Epithelial cell of proximal tubule (primary cell): ENCODE results near the gene CNNM2. TPM values are rescaled to one million over a fixed set of nuclear protein-coding genes. Genes with fewer than 3 reads are reported as not detected.

Source experiments
- DNase-seq: peaks from one replicate; pipeline ENCODE4 v3.0.0-alpha.2; 2011; ENCODE audit warnings: low read depth
- H3K4me3 ChIP-seq: 2 replicates; pipeline ENCODE4 v1.5.1; 2011; ENCODE audit warnings: low read depth, mild to moderate bottlenecking, low read length
- total RNA-seq: library from RNA; depleted of rRNA; stranded (reverse); fragments of >200 nt; gene quantifications from 2 replicates; pipeline ENCODE4 v1.2.3, GENCODE V29; 2015
- TF ChIP-seq, protein P1 (sequence below): conservative IDR thresholded peaks from 2 replicates; pipeline ENCODE4 v1.5.1; 2012; ENCODE audit warnings: low read depth, mild to moderate bottlenecking, low read length

The CNNM2 gene
- total RNA-seq, 1 donor from 2014 or later: 1.2 TPM

DNA sequence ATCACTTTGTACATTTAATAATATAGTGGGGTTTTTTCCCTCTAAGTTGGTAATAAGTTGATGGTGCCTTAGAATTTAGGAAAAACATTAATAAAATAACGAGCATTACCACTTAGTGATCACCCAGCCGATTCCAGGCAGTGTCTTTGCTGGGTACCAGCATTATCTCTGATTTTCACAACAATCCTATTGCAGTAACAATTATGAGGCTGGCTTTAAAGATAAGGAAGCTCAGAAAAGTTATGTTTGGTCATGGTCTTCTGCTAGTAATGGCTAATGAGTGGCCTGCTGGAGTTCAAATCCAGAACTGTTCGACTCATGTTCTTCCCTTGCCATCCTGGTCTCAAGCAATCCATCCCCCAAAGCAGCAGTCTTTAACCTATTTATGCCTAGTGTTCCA, 127.9 kb downstream of the CNNM2 start:
- TF ChIP-seq, protein P1, sequence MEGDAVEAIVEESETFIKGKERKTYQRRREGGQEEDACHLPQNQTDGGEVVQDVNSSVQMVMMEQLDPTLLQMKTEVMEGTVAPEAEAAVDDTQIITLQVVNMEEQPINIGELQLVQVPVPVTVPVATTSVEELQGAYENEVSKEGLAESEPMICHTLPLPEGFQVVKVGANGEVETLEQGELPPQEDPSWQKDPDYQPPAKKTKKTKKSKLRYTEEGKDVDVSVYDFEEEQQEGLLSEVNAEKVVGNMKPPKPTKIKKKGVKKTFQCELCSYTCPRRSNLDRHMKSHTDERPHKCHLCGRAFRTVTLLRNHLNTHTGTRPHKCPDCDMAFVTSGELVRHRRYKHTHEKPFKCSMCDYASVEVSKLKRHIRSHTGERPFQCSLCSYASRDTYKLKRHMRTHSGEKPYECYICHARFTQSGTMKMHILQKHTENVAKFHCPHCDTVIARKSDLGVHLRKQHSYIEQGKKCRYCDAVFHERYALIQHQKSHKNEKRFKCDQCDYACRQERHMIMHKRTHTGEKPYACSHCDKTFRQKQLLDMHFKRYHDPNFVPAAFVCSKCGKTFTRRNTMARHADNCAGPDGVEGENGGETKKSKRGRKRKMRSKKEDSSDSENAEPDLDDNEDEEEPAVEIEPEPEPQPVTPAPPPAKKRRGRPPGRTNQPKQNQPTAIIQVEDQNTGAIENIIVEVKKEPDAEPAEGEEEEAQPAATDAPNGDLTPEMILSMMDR: no peak
- no peak overlapping the region for H3K4me3 ChIP-seq
- no peak for DNase-seq

- TF ChIP-seq, protein P1: no peak
- no peak for DNase-seq
- no peak overlapping the region for H3K4me3 ChIP-seq
Observed at GRCh38 chr10:103047381-103047780, 129.3 kb downstream of the CNNM2 start.

- TF ChIP-seq, protein P1: no peak
- no peak for DNase-seq
- H3K4me3 ChIP-seq: no peak overlapping the region
Observed at GRCh38 chr10:103049237-103049636, 131.1 kb downstream of the CNNM2 start.

GRCh38 chr10:103053659-103054581, 135.8 kb downstream of the CNNM2 start:
- DNase-seq: peak; percentile 37
- TF ChIP-seq, protein P1: peak; percentile 63
- H3K4me3 ChIP-seq: peak overlapping the region; percentile 55

- DNase-seq: no peak
- no peak overlapping the region for H3K4me3 ChIP-seq
- TF ChIP-seq, protein P1: no peak
Observed at GRCh38 chr10:103054621-103055020, 136.5 kb downstream of the CNNM2 start.

GRCh38 chr10:103055105-103055504, 137.0 kb downstream of the CNNM2 start:
- TF ChIP-seq, protein P1: no peak
- H3K4me3 ChIP-seq: no peak overlapping the region

DNA sequence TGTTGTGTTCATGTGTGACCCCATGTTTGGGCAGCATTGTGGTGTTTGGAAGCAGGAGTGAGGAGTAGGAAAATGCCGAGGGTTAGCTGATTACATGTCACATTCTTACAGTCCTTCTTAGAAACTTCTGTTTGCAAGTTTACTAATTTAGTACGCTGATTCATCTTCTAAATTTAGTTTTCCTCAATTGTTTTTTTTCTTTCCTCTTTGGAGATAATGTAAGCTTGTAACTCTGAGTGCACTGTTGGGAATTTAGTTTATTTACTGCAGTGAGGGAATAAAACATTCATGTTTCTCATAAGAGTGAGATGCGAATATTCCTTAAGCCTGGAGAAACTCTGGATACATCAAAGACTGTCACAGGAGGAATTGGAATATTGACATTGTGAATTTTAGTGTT, 139.9 kb downstream of the CNNM2 start:
- TF ChIP-seq, protein P1: no peak
- no peak for DNase-seq
- no peak overlapping the region for H3K4me3 ChIP-seq

More at GRCh38 chr10:103055105-103055504, 137.0 kb downstream of the CNNM2 start:
- no peak for DNase-seq
